ENCODE data around the gene SCMH1. TPM values are rescaled to one million over a fixed set of nuclear protein-coding genes. Genes with fewer than 3 reads are reported as not detected.

The SCMH1 gene
- total RNA-seq, 1 experiment from 2014 or later = 16.5 TPM

DNA sequence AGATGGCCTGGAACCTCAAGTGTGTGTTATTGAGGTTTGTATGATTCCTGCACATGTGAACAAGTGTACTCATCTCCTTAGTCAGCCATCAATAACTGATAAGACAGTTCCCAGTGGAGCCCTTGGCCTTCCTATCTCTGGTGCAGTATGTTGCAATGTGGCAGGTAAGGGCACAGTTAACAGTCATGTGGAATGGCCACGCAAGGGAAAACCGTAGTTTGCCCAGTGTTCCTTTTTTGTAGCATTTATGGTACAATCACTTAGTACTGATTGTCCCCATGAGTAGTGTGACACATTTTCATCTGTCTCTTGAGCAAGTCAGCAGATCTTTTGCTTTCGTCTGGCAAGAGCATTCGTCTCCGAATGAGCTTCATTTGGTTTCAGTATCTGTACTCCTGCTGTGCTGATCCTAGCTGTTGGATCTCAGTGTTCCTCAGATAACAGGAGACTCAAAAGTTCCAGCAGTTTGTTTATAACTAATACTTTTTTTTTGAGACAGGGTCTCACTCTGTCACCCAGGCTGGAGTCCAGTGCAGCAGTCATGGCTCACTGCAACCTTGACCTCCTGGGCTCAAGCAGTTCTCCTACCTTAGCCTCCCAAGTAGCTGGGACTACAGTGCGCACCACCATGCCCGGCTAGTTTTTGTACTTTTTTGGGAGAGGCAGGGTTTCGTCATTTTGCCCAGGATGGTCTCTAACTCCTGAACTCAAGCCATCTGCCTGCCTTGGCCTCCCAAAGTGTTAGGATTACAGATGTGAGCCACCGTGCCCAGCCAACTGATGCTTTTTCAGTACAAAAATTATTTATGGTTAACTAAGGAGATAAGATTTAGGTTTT lies 254.4 kb downstream of the SCMH1 start:
- Histone ChIP-seq H2AK5ac (ENCODE audit: insufficient read length, low read length) (no peak overlapping the region), H3K9ac (ENCODE audit: extremely low read depth, insufficient read length, low read length) (no peak overlapping the region), H4K5ac (ENCODE audit: insufficient read length, low read depth, low read length) (no peak overlapping the region), H2BK12ac (ENCODE audit: insufficient read length, low read depth, low read length) (no peak overlapping the region), H3K56ac (ENCODE audit: insufficient read length, low read depth, low read length) (no peak overlapping the region), H3K4me1 (ENCODE audit: insufficient read depth, low read length) (no peaks in the 10 kb centered on the region), H4K91ac (ENCODE audit: insufficient read length, low read depth, low read length) (no peak overlapping the region), H4K20me1 (ENCODE audit: control insufficient read depth, insufficient read depth, insufficient read length) (no peaks in the 10 kb centered on the region), H3K79me2 (ENCODE audit: insufficient read depth, low read length) (no peaks in the 10 kb centered on the region; the same call in 1 of the 2 replicates), H4K8ac (replicated peaks; ENCODE audit: insufficient read length, low read depth, low read length) (no peak overlapping the region), H2BK120ac (ENCODE audit: low read depth, low read length, poor library complexity, severe bottlenecking) (no peak overlapping the region), H3K27ac (ENCODE audit: insufficient read length, low read depth, low read length) (no peak overlapping the region), H3T11ph (ENCODE audit: low read length) (no peak overlapping the region), H3K79me1 (ENCODE audit: insufficient read depth, low read depth, low read length, poor library complexity, severe bottlenecking) (no peaks in the 10 kb centered on the region), H3K18ac (ENCODE audit: insufficient read length, low read depth, low read length) (no peak overlapping the region), H2BK20ac (ENCODE audit: low read depth, low read length, poor library complexity, severe bottlenecking) (no peak overlapping the region), H3K27me3 (ENCODE audit: insufficient read depth, low read length) (no peaks in the 10 kb centered on the region), H3K9me3 (ENCODE audit: control insufficient read depth, low read depth, low read length) (no peaks in the 10 kb centered on the region), H2AFZ (ENCODE audit: low read length) (no peak overlapping the region), H3K4me2 (ENCODE audit: insufficient read depth, insufficient read length, low read length) (no peak overlapping the region), H3K23me2 (ENCODE audit: insufficient read length, low read depth, low read length, poor library complexity, severe bottlenecking) (no peaks in the 10 kb centered on the region), H3K14ac (ENCODE audit: insufficient read depth, low read length) (no peak overlapping the region), H3K4ac (ENCODE audit: low read depth, low read length) (no peak overlapping the region), H2BK5ac (ENCODE audit: insufficient read length, low read length) (no peak overlapping the region), H3K23ac (ENCODE audit: insufficient read length, low read depth, low read length) (no peak overlapping the region), H2BK15ac (ENCODE audit: low read depth, low read length) (no peak overlapping the region)
- Mint-ChIP-seq H3K4me3 (no peak overlapping the region), H3K36me3 (ENCODE audit: insufficient read depth in 1 of 3, low read depth in 3 of 3) (peaks cover 71 to 98% (median 95%) of the 10 kb centered on the region in 3 experiments; a peak in 6 of 7 replicates), H3K9me3 (no peaks in the 10 kb centered on the region), H3K27ac (no peak overlapping the region), H3K27me3 (ENCODE audit: low read depth) (no peaks in the 10 kb centered on the region), H3K4me1 (no peaks in the 10 kb centered on the region; a peak in 1 of 4 replicates)
- no peak for DNase-seq
- no peak for TF ChIP-seq CTCF (conservative IDR thresholded peaks at IDR 0.05)
- no CpG with 5 or more reads among the region's 9 CpGs for WGBS (ENCODE audit: extremely low coverage, insufficient read length, low lambda C conversion rate)

Data from H9 (cell line).